Measurements from ENCODE around the gene NPFF. TPM values are rescaled to one million over a fixed set of nuclear protein-coding genes. Genes with fewer than 3 reads are reported as not detected.

NPFF gene
- total RNA-seq, 2 experiments from 2014 or later: not detected

DNA sequence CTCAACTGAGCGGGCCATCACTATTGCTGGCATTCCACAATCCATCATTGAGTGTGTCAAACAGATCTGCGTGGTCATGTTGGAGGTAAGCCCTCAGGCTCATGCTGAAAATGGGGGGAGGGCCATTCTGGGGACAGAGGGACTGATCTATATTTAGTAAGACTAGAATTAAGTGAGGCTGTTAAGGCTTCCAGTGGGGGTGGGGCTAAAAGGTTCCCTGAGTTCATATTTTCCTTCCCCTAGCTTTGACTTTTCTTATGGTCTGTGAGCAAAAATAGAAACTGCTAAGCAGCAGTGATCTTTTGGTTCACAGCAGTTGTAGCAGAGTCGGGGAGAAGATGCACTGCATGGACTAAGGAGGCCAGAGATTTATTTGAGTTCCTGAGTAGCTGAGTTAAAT is 46.2 kb downstream of the NPFF start:
- intact Hi-C loops (cut with micrococcal nuclease): no loop called here
- ATAC-seq (no peak), DNase-seq (no peak)
- Mint-ChIP-seq H3K4me3 (no peak overlapping the region), H3K27me3 (no peaks in the 10 kb centered on the region), H3K4me1 (ENCODE audit: low read depth) (peaks cover 55% of the 10 kb centered on the region), H3K27ac (peak overlapping the region; percentile 62), H3K9me3 (no peaks in the 10 kb centered on the region), H3K36me3 (ENCODE audit: low read depth) (peaks cover 77% of the 10 kb centered on the region)
- ChIA-PET POLR2A (interaction anchor here (0.6 to 54.1 kb wide), 3 partner anchors 7 to 189 kb away, joined by 4 to 1494 read pairs (median 1494); partner anchors contain the start of genes MAP3K12, NPFF, PCBP2 and TARBP2), CTCF (interaction anchor here (1.3 to 1.6 kb wide), 2 partner anchors 12 to 15 kb away, joined by 4 to 7 read pairs; no protein-coding TSS in a partner anchor)
- TF ChIP-seq, protein P1, sequence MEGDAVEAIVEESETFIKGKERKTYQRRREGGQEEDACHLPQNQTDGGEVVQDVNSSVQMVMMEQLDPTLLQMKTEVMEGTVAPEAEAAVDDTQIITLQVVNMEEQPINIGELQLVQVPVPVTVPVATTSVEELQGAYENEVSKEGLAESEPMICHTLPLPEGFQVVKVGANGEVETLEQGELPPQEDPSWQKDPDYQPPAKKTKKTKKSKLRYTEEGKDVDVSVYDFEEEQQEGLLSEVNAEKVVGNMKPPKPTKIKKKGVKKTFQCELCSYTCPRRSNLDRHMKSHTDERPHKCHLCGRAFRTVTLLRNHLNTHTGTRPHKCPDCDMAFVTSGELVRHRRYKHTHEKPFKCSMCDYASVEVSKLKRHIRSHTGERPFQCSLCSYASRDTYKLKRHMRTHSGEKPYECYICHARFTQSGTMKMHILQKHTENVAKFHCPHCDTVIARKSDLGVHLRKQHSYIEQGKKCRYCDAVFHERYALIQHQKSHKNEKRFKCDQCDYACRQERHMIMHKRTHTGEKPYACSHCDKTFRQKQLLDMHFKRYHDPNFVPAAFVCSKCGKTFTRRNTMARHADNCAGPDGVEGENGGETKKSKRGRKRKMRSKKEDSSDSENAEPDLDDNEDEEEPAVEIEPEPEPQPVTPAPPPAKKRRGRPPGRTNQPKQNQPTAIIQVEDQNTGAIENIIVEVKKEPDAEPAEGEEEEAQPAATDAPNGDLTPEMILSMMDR (IDR thresholded peaks at IDR 0.05): no peak

DNA sequence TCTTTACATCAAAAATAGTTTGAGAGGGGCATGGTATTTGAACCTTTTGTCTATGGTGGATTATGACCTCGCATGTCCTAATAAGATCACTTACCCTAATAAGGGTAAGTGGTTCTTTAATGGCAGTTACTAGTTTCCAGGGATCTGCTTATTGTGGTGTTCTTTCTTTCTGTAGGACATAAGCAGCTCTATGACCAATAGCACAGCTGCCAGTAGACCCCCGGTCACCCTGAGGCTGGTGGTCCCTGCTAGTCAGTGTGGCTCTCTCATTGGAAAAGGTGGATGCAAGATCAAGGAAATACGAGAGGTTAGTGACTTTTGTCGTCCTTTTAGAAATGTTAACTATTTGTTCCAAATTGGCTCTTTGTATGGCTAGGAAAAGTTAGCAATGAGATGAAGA is 48.2 kb downstream of the NPFF start:
- ATAC-seq (no peak), DNase-seq (no peak)
- Mint-ChIP-seq H3K27me3 (no peaks in the 10 kb centered on the region), H3K36me3 (ENCODE audit: low read depth) (peaks cover 78% of the 10 kb centered on the region), H3K4me1 (ENCODE audit: low read depth) (peaks cover 66% of the 10 kb centered on the region), H3K4me3 (no peak overlapping the region), H3K27ac (peak overlapping the region; percentile 46), H3K9me3 (no peaks in the 10 kb centered on the region)
- ChIA-PET POLR2A (interaction anchor here (0.6 to 43.3 kb wide), 5 partner anchors 11 to 325 kb away, joined by 3 to 1494 read pairs (median 5); partner anchors contain the start of genes MAP3K12, NPFF and TARBP2), CTCF (interaction anchor here (2.0 kb wide), 1 partner anchor 17 kb away, joined by 12 read pairs; no protein-coding TSS in a partner anchor)
- intact Hi-C loops (cut with micrococcal nuclease): no loop called here
- TF ChIP-seq, protein P1 (IDR thresholded peaks at IDR 0.05): no peak

Other genes starting within 250 kb of the NPFF start
- 10 to 100 TPM; 62.1 to 63.4 TPM for gene ESPL1, start 239.2 kb downstream of the NPFF start, total RNA-seq
- 100 to 1,000 TPM; 322 to 373 TPM for gene PFDN5, start 211.9 kb downstream of the NPFF start, total RNA-seq
- 10 to 100 TPM; 69.5 to 70.9 TPM for gene MYG1, start 207.8 kb downstream of the NPFF start, total RNA-seq
- 10 to 100 TPM; 81.3 to 87.6 TPM for gene AAAS, start 185.9 kb downstream of the NPFF start, total RNA-seq
- gene SP7, start 171.1 kb downstream of the NPFF start, total RNA-seq: not detected
- 10 to 100 TPM; 67.2 to 70.3 TPM for gene SP1, start 127.3 kb downstream of the NPFF start, total RNA-seq
- not detected for gene AMHR2, start 83.6 kb downstream of the NPFF start, total RNA-seq
- 100 to 1,000 TPM; 167 to 187 TPM for gene PRR13, start 65.8 kb downstream of the NPFF start, total RNA-seq
- 100 to 1,000 TPM; 958 to 973 TPM for gene PCBP2, start 55.4 kb downstream of the NPFF start, total RNA-seq
- gene MAP3K12, start 8.0 kb downstream of the NPFF start, total RNA-seq: 10 to 100 TPM in 1 of 2 experiments, 1 to 10 TPM in 1; 8.2 to 10.0 TPM
- gene TARBP2, start 6.2 kb downstream of the NPFF start, total RNA-seq: 10 to 100 TPM; 32.0 to 33.3 TPM
- 10 to 100 TPM; 22.0 to 22.6 TPM for gene ATF7, start 118.9 kb upstream of the NPFF start, total RNA-seq
- gene ATP5MC2, start 168.6 kb upstream of the NPFF start, total RNA-seq: 100 to 1,000 TPM; 365 to 378 TPM
- 10 to 100 TPM; 15.5 to 16.2 TPM for gene CALCOCO1, start 220.0 kb upstream of the NPFF start, total RNA-seq
- not detected for gene CISTR, start 244.5 kb upstream of the NPFF start, total RNA-seq

Data from activated CD8-positive, alpha-beta T cell treated with anti-CD3 and anti-CD28 coated beads for 36 hours (primary cell).